Measurements from ENCODE around the gene ACTL7B. TPM values are rescaled to one million over a fixed set of nuclear protein-coding genes. Genes with fewer than 3 reads are reported as not detected.

The ACTL7B gene
- total RNA-seq, 2 experiments from 2014 or later, result 0.08 to 0.25 TPM

DNA sequence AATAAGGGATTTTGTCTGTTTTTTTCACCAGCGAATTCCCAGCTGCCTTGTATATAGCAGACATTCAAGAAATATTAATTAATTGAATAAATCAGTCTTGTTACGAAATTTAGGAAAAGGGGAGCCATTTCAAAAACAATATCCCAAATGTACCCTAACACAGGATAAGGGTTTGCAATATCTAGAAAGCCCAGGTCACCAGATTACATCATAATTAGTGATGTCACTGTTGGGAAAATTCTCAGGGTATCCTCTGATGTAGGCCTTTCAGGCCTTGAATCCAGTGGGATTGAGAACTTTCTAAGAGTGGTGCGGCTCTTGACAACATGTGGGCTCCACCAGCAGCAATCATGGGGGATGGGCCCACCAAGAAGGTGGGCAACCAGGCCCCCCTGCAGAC lies 6.2 kb upstream of the ACTL7B start, which contains the start of gene ACTL7A:
TSS of gene ACTL7A (plus strand) at position 270 of the 400 bp plus-strand sequence. CDS start at position 327, 57 bp downstream.
- no peaks in the 10 kb centered on the region for H3K27me3 ChIP-seq (ENCODE audit: control insufficient read depth in 1 of 2, insufficient read depth in 2 of 2, low read length in 2 of 2)
- ChIA-PET CTCF (no interaction called here), POLR2A (no interaction called here)
- DNase-seq (no peak), ATAC-seq (ENCODE audit: poor library complexity) (no peak)
- no peaks in the 10 kb centered on the region for H3K4me1 ChIP-seq (ENCODE audit: insufficient read depth, low read length)
- peaks cover 3% of the 10 kb centered on the region for H3K27me3 Mint-ChIP-seq
- no peak within 1 kb of the TSS for H3K4me3 ChIP-seq (ENCODE audit: low read length)
- H3K4me1 Mint-ChIP-seq (ENCODE audit: low read depth), result no peaks in the 10 kb centered on the region
- no peaks in the 10 kb centered on the region for H3K36me3 ChIP-seq (ENCODE audit: insufficient read depth, low read length)
- TF ChIP-seq, protein P1, sequence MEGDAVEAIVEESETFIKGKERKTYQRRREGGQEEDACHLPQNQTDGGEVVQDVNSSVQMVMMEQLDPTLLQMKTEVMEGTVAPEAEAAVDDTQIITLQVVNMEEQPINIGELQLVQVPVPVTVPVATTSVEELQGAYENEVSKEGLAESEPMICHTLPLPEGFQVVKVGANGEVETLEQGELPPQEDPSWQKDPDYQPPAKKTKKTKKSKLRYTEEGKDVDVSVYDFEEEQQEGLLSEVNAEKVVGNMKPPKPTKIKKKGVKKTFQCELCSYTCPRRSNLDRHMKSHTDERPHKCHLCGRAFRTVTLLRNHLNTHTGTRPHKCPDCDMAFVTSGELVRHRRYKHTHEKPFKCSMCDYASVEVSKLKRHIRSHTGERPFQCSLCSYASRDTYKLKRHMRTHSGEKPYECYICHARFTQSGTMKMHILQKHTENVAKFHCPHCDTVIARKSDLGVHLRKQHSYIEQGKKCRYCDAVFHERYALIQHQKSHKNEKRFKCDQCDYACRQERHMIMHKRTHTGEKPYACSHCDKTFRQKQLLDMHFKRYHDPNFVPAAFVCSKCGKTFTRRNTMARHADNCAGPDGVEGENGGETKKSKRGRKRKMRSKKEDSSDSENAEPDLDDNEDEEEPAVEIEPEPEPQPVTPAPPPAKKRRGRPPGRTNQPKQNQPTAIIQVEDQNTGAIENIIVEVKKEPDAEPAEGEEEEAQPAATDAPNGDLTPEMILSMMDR (IDR thresholded peaks at IDR 0.05), result no peak
- intact Hi-C loops (cut with DNase I, micrococcal nuclease), result no loop called here
- H3K4me3 Mint-ChIP-seq, result no peak within 1 kb of the TSS
- peaks cover under 1% of the 10 kb centered on the region for H3K36me3 Mint-ChIP-seq (ENCODE audit: low read depth)
- H3K27ac ChIP-seq (ENCODE audit: low read depth in 1 of 2, low read length in 2 of 2), result no peak within 1 kb of the TSS
- no peak within 1 kb of the TSS for H3K27ac Mint-ChIP-seq
- no peaks in the 10 kb centered on the region for H3K9me3 ChIP-seq (ENCODE audit: control insufficient read depth in 1 of 2, insufficient read depth in 1 of 2, low read length in 2 of 2)
- no peaks in the 10 kb centered on the region for H3K9me3 Mint-ChIP-seq

DNA sequence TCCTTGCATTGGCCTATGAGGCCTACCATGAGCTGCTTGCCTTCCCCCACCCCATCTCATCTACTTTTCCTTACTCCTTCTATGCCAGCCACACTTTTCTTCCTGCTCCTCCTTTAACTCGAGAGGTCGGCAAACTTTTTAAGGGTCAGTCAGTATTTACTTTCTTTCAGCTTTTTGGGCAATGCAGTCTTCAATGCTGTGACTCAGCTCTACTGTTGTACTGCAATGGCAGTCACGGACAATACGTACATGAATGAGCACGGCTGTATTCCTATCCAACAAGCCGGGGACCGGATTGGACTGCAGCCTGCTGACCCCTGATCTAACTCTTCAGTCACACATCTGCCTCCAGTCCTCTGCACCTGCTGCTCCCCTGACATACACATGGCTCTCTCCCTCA lies 5.7 kb upstream of the ACTL7B start:
- ATAC-seq (ENCODE audit: poor library complexity) (no peak), DNase-seq (no peak)
- Histone ChIP-seq H3K27me3 (ENCODE audit: control insufficient read depth in 1 of 2, insufficient read depth in 2 of 2, low read length in 2 of 2) (no peaks in the 10 kb centered on the region), H3K4me1 (ENCODE audit: insufficient read depth, low read length) (no peaks in the 10 kb centered on the region), H3K4me3 (ENCODE audit: low read length) (no peak overlapping the region), H3K36me3 (ENCODE audit: insufficient read depth, low read length) (no peaks in the 10 kb centered on the region), H3K9me3 (ENCODE audit: control insufficient read depth in 1 of 2, insufficient read depth in 1 of 2, low read length in 2 of 2) (no peaks in the 10 kb centered on the region), H3K27ac (ENCODE audit: low read depth in 1 of 2, low read length in 2 of 2) (no peak overlapping the region)
- no peak overlapping the region for H3K27ac Mint-ChIP-seq
- no peaks in the 10 kb centered on the region for H3K9me3 Mint-ChIP-seq
- CTCF ChIA-PET, result no interaction called here
- H3K36me3 Mint-ChIP-seq (ENCODE audit: low read depth), result no peaks in the 10 kb centered on the region
- no peak overlapping the region for H3K4me3 Mint-ChIP-seq
- peaks cover 3% of the 10 kb centered on the region for H3K27me3 Mint-ChIP-seq
- POLR2A ChIA-PET, result no interaction called here
- H3K4me1 Mint-ChIP-seq (ENCODE audit: low read depth), result no peaks in the 10 kb centered on the region
- TF ChIP-seq, protein P1 (IDR thresholded peaks at IDR 0.05), result no peak
- intact Hi-C loops (cut with DNase I, micrococcal nuclease), result no loop called here

DNA sequence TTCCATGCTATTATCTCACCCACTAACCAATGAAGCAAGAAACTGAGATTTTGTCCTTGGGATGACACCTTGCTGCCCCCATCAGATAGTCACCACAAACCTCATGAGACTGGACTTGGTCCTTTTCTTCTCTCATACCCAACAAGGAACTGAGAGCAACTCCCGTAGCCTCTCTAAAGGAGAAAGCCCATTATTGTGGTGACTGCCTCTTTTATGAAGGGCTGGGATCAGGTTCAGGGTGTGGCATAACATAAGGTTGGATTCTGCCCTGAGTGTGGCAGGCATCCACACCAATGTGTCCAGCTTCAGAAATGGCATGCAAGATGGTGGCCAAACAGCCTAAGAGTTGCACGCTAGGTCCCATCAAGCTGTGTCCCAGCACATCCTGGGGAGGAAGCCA lies 5.0 kb upstream of the ACTL7B start:
- Mint-ChIP-seq H3K4me3 (no peak overlapping the region), H3K27ac (no peak overlapping the region), H3K27me3 (peaks cover 3% of the 10 kb centered on the region), H3K36me3 (ENCODE audit: low read depth) (no peaks in the 10 kb centered on the region), H3K9me3 (no peaks in the 10 kb centered on the region), H3K4me1 (ENCODE audit: low read depth) (no peaks in the 10 kb centered on the region)
- intact Hi-C loops (cut with DNase I, micrococcal nuclease), result no loop called here
- no peak overlapping the region for H3K27ac ChIP-seq (ENCODE audit: low read depth in 1 of 2, low read length in 2 of 2)
- peaks cover 0 to under 1% of the 10 kb centered on the region in 2 experiments for H3K9me3 ChIP-seq (ENCODE audit: control insufficient read depth in 1 of 2, insufficient read depth in 1 of 2, low read length in 2 of 2)
- H3K36me3 ChIP-seq (ENCODE audit: insufficient read depth, low read length), result no peaks in the 10 kb centered on the region
- H3K4me1 ChIP-seq (ENCODE audit: insufficient read depth, low read length), result no peaks in the 10 kb centered on the region
- no peak for DNase-seq
- POLR2A ChIA-PET, result no interaction called here
- CTCF ChIA-PET, result no interaction called here
- no peak for ATAC-seq (ENCODE audit: poor library complexity)
- H3K27me3 ChIP-seq (ENCODE audit: control insufficient read depth in 1 of 2, insufficient read depth in 2 of 2, low read length in 2 of 2), result no peaks in the 10 kb centered on the region
- TF ChIP-seq, protein P1 (IDR thresholded peaks at IDR 0.05), result no peak
- no peak overlapping the region for H3K4me3 ChIP-seq (ENCODE audit: low read length)
